Measurements from ENCODE around the gene NOL3. TPM values are rescaled to one million over a fixed set of nuclear protein-coding genes. Genes with fewer than 3 reads are reported as not detected.

NOL3 gene
- total RNA-seq, 1 donor = 10.1 TPM

DNA sequence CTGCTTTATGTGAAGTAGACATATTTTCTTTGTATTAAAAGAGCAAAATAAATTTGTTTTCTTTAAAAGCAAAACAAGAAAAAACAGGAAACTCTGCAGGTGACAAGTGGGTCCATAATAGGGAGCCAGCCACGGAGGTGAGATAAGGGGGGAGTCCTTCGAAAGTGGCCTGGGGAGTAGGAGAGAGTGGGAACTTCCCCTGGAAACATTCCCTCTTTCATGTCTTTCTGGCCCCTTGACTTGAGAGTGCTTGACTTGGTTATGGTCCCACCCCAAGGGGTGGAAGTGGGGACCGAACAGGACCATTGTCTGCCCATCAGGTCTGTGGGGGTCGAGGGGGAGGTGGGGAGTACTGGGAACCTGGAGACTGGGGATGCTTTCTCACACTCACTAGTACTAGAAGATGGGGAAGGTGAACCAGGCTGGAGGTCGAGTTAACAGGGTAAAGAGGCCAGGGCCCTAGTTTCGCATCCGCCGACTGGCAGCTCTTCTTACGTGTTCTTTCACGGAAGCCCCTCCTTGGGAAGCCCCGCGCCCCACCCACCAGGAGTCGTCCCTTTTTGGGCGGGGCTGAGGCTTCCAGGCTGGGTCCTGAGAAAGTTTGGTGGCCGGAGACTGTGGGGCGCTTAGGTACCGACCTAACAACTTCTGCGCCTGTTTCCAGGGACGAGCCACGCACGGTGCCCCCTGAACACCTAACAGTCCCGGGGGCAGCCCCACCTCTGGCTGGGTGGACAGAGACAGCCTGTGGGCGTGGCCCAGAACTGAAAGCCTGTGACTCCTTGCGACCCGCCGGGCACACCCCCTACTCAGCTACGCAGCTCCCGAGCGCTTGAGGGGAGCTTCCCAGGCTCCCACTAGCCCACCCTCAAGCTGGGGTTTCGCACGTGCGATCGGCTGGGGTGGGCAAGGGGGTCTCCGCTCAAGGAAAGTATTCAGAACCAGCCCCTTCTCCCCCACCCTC, 11.4 kb upstream of the NOL3 start:
- TF ChIP-seq, protein P1, sequence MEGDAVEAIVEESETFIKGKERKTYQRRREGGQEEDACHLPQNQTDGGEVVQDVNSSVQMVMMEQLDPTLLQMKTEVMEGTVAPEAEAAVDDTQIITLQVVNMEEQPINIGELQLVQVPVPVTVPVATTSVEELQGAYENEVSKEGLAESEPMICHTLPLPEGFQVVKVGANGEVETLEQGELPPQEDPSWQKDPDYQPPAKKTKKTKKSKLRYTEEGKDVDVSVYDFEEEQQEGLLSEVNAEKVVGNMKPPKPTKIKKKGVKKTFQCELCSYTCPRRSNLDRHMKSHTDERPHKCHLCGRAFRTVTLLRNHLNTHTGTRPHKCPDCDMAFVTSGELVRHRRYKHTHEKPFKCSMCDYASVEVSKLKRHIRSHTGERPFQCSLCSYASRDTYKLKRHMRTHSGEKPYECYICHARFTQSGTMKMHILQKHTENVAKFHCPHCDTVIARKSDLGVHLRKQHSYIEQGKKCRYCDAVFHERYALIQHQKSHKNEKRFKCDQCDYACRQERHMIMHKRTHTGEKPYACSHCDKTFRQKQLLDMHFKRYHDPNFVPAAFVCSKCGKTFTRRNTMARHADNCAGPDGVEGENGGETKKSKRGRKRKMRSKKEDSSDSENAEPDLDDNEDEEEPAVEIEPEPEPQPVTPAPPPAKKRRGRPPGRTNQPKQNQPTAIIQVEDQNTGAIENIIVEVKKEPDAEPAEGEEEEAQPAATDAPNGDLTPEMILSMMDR (IDR thresholded peaks at IDR 0.05; ENCODE audit: insufficient read depth, low read length) = no peak
- peak overlapping the region; percentile 91 for H3K4me3 ChIP-seq (ENCODE audit: low read depth, low read length)
- DNase-seq (ENCODE audit: low read depth) = no peak

DNA sequence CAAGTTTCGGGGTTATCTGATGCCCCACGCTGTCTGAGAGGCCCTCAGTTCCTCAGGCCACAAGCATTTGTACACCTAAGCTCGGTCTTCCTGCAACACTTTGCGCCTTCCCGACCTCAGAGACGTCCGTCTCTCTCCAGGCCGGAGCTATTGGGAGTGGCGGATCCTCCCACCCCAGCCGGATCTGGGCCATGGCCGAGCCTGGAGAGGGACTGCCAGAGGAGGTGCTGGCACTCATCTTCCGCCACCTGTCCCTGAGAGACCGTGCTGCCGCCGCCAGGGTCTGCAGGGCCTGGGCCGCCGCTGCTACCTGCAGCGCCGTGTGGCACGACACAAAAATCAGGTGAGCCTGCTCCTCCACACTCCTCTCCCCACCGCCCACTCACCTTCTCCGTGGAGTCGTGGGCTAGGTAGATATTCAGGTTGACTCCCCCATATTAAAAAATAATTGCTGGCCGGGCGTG, 8.7 kb upstream of the NOL3 start:
- DNase-seq (ENCODE audit: low read depth) = no peak
- peak overlapping the region; percentile 55 for H3K4me3 ChIP-seq (ENCODE audit: low read depth, low read length)
- TF ChIP-seq, protein P1 (IDR thresholded peaks at IDR 0.05; ENCODE audit: insufficient read depth, low read length) = no peak

DNA sequence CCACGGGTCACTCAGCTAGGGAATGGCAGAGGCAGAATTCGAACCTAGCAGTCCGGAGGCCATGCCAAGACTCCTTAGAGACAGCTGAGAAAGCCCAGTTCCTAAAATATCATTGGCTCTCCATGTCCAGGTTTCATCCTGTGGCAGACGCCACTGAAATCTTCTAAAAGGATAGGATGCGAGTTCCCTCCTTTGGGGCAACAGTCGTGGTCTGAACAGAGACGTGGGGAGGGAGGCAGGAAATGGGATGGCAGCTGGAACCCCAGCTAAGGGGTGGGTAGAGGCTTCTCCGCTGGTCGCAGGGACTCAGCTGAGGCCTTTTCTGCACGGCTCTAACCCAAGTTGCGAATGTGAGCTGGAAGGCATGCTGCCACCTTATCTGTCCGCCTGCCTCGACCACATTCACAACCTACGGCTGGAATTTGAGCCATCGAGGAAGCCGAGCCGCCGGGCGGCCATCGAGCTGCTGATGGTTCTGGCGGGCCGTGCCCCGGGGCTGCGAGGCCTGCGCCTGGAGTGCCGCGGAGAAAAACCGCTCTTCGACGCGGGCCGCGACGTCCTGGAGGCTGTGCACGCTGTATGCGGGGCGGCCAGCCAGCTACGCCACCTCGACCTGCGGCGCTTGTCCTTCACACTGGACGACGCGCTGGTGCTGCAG, 7.7 kb upstream of the NOL3 start:
- no peak for DNase-seq (ENCODE audit: low read depth)
- TF ChIP-seq, protein P1 (IDR thresholded peaks at IDR 0.05; ENCODE audit: insufficient read depth, low read length) = no peak
- no peak overlapping the region for H3K4me3 ChIP-seq (ENCODE audit: low read depth, low read length)

DNA sequence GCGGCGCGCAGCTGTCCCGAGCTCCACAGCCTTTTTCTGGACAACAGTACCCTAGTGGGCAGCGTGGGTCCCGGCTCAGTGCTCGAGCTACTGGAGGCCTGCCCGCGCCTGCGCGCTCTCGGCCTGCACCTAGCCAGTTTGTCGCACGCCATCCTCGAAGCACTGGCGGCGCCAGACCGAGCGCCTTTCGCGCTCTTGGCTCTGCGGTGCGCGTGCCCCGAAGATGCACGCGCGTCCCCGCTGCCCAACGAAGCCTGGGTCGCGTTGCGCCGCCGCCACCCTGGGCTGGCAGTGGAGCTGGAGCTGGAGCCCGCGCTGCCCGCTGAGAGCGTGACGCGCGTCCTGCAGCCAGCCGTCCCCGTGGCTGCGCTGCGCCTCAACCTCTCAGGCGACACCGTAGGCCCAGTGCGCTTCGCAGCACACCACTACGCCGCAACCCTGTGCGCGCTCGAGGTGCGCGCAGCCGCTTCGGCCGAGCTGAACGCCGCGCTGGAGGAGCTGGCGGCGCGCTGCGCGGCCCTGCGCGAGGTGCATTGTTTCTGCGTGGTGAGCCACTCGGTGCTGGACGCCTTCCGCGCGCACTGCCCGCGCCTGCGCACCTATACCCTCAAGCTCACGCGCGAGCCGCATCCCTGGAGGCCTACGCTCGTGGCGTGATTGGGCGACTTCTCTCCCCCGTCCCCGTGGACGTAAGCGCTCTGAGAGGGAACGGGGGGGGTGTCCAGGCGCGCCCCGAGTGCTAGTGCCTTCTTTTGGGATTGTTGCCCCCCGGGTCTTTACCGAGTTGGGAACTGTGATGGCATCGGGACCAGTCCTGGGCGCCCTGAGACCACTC, 7.0 kb upstream of the NOL3 start:
- H3K4me3 ChIP-seq (ENCODE audit: low read depth, low read length) = peak overlapping the region; percentile 25
- TF ChIP-seq, protein P1 (IDR thresholded peaks at IDR 0.05; ENCODE audit: insufficient read depth, low read length) = no peak
- DNase-seq (ENCODE audit: low read depth) = peak; percentile 56

DNA sequence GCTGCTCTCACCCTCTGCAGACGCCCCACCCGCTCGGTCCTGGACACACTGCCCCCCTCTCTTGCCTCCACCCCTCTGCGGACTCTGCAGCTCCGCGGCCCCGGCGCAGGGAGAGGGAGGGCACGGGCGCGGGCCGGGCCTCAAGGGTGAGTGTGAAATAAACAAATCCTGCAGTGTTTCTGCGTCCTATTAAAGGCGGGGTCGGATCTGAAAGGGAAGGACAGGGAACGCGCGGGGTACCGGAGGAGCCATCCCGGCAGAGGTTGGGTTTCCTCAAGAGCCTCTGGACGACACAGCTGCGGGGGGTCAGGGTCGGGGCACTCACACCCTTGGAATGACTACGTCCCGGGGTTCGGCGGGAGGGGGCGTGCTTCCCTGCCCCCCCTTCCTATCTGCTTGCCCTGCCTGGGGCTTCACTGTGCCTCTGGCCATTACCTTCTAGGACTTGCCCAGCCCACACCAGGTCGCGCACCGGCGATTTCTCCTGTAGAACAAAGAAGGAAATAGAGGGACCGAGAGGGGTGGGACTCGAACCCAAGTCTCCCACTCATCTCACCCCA, 6.3 kb upstream of the NOL3 start:
- TF ChIP-seq, protein P1 (IDR thresholded peaks at IDR 0.05; ENCODE audit: insufficient read depth, low read length) = no peak
- DNase-seq (ENCODE audit: low read depth) = no peak
- H3K4me3 ChIP-seq (ENCODE audit: low read depth, low read length) = peak overlapping the region; percentile 22

DNA sequence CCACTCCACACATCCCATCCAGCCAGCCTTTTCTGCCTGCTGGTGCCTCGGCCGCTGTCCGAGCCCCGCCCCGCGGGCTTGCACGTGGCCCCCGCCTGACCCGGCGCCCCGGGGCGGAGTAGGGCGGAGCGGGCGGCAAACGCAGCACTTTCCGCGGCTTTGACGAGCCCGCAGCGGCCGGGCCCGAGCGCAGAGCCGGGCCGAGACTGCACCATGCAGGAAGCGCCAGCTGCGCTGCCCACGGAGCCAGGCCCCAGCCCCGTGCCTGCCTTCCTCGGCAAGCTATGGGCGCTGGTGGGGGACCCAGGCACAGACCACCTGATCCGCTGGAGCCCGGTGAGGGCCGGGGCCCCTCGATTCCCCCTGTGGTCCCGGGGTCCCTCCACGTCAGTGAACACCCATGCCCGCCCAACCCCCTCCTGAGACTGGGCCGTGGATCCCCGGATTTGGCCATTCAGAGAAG, 5.7 kb upstream of the NOL3 start, which contains the start of gene HSF4:
HSF4 (plus strand) TSS at position 147 of the 463 bp plus-strand sequence; CDS start at position 214, 67 bp downstream.
- peak within 1 kb of the TSS; percentile 41 for H3K4me3 ChIP-seq (ENCODE audit: low read depth, low read length)
- TF ChIP-seq, protein P1 (IDR thresholded peaks at IDR 0.05; ENCODE audit: insufficient read depth, low read length) = no peak
- no peak for DNase-seq (ENCODE audit: low read depth)

All from fibroblast of the aortic adventitia (primary cell).